Measurements from ENCODE around the gene WDR77.
A peak's percentile ranks its signal among the peaks of the same experiment; 100 is the strongest.

The WDR77 gene

DNA sequence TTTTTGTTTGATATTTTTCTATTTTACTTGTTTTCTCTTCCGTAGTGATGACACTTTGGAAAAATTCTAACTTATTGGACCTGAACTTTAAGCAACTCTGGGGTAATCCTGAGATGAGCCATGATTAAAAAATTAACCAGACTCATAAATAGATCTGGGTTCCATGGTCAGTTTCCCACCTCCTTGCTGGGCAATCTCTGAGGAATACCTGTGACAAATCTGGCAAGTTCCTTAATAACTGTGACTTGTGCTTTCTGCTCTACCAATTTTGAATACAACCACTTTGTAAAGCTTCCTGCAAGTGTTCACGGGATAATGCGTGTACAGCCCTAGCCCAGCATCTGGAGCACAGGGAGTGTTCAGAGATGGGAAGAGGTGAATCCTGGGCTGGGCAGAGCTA, 24.8 kb downstream of the WDR77 start:
- no peak for DNase-seq

DNA sequence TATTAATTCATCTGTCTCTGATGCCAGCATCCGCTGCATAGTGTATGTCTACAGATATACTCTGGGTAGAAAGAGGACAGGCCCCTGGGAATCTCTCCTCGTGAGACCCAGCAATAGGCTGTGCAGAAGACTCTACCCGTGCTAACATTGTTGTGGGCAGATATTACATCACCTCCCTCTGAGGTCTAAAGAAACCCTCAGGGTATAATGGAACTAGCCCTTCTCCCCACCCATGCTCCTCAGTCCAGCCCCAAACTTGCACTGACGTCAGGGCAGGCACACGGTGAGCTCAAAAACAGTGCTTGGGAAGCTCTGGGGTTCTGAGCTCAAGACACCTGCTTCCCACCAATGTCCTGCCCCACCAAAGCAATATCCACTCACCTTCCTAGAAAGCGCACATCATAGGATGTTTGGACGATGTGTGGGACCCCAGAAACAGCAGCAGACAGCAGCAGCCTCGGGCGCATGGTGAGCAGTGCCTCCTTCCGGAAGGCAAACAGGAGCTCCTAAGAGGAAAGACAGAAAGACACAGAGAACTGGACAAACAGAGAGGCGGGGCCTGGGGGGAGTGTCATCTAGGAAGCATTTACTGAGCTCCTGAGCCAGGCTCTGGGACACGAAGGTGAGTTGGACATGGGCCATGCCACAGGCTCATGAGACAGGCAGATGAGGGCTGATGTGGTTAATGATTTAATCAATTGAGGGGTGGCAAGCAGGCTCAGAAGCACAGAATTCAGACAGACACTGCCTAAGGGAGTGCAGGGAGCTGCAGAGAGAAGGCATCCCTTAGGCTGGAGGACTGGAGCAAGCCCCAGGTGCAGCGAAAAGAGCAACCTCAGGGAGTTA, 26.3 kb downstream of the WDR77 start:
- no peak for DNase-seq

DNA sequence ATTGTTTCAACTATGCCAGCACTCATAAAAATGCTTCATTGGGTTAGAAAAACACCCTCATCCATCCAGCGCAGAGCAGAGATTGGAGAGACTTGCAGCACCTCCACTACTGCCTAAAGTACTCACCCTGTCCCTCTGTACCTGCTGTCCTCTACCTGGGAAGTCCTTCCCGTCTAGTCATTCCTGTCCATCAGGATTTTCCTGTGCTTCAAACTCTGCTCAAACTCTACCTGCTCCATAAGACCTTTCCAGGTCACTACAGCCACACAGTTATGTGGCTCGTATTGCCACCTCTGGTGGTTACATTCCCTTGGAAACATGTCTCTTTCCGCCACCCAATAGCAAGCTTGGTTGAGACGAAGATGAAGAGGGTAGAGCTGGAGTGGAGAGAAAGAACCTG, 28.7 kb downstream of the WDR77 start:
- DNase-seq = no peak

DNA sequence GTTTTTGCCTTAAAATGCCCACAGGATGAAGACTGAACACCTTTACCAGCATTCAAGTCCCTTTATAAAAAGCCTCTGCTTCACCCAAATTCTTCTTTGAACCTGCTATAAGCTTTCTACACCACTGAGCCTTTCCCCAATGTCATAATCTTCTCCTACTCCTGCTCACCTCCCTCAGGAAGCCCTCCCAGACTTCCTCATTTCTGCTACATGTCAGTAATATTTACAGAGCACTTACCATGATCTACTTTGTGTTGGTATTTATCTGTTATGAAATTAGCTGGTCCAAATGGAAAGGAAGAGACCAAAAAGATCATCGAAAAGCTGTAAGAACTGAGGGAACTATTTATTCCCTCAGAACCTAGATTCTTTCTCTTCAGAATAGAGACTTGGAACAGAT, 30.0 kb downstream of the WDR77 start:
- DNase-seq = no peak

DNA sequence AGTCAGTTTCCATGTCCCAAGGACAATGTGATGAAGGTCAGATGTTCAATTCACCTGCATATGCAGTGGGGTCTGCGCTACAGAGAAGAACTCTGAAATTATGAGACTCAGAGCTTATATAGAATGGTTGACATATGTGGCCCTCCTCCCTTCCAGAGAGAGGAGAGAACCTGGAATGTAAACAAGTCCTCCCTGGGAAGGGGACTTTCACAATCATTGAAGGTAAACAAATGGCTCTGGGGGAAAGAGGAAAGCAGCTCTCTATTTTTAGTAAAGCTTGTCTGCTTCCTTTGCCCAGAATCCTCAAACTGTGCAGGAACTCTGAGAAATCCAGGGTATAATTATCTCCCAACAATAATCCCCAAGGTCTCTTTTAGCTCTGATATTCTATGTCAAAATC, 31.3 kb downstream of the WDR77 start:
- DNase-seq = no peak

DNA sequence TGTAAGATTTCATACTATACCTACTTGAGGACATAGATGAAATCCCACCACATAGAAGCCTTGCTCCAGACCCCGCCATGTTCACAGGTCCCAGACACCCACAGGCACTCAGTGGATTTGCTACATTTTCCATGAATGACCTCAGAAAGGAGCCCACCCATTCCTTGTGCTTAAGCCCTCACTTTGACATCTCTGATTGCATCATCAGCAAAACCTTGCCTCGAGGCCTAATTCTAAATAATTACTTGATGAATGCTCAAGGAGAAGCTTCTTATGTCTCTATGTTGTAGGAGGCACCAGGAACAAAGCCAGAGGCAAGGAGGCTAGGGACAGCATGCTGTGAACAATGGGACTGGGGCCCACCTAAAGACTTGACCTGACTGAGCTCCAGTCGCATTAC, 33.6 kb downstream of the WDR77 start:
- DNase-seq = no peak

DNA sequence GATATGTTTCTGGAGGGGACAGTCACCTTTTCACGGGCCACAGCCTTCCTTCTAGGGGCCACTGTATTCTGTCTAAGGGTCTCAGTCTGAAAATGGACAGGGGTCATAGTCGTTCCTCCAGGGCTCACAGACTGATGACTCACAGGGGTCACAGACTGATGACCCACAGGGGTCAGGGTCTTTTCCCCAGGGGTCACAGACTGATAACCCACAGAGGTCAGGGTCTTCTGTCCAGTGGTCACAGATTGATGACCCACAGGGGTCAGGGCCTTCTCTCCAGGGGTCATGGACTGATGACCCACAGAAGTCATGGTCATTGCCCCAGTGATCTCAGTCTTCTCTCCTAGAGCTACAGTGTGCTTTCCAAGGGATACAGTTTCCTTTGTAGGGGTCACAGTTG, 34.3 kb downstream of the WDR77 start:
- no peak for DNase-seq

DNA sequence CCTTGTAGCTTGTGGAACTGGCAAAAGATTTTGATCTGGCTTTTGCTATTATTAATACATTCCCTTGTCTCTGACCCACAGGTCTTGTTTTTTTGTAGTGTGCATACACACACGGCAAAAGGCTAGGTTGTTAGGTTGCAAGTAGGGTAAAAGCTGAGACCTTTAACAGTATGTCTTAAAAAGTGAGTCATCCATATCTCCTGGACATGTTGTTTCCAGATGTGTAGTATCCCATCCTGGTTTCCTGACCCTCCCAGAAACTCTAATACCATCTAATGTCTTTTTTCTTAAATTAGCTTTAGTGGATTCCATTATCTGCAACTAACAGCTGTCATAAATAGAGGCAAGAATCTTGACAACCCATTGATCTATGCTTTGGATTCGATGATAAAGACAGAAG, 36.2 kb downstream of the WDR77 start:
- no peak for DNase-seq

DNA sequence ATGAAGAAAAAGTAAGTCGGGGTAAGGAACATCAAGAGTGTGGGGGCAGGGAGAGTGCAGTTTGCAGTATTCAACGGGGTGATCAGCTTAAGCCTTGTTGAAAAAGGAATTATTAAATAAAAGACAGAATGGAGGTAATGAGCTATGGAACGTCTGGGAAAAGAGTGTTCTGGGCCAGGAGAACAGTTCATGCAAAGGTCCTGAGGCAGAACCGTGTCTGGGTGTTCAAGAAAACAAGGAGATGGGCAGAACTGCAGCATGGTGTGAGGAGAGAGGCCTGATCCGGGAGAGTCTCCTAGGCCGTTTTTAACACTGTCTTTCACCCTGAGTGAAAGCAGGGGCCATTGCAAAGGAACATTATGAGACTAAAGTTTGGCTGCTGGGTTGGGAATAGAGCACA, 41.8 kb downstream of the WDR77 start:
- no peak for DNase-seq

DNA sequence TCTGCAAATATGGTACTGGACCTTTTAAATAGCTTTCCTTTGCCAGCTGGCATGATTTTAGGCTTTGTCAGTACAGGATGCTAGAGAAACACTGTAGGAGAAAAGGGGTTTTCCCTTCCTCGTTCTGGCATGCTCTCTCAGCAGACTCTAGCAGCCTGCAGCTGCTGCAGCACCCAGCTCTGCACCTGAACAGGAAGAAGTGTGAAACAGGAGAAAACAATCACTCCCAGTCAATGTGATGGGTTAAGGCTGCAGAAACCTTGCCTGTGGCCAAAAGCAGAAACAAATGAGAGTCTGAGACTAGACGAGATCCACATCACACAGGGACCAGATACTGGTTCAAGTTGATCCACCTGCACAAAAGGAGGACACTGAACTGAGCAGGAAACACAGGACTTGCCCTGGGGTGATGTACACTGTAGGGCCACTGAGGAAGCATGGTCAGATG, 42.7 kb downstream of the WDR77 start:
- DNase-seq = peak; percentile 34

DNA sequence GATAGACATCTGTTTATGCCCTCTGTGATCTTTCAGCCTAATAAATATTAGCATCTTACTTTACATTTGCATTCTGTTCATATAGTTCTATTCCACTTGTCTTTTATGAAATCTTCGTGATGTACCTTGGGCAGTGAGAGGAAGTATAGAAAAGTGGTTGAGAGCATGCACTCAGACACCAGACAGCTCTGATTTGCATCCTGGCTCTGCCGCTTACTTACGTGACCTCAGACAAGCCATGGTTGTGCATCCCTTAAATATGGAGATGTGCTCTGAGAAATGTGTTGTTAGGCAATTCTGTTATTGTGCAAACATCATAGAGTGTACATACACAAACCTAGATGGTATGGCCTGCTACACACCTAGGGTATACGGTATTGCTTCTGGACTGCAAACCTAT, 44.5 kb downstream of the WDR77 start:
- DNase-seq = no peak

DNA sequence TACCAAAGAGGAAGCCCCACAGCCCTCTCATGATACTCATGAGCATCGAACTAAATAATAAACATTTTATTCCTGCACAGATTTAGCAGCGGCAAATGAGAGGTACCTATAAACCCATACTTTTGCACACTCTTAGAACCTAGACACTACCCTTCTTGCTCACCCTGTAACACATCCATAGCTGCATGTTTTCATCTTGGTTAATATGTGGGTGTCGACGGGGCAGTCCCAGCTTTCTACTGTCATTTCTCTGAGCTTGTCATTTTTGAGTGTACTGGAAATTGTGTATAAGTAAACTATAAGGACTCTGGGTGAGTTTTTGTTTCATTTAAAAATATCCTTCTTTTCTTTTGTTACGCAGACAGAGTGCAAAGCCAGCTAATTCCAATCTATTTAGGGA, 47.0 kb downstream of the WDR77 start:
- no peak for DNase-seq

DNA sequence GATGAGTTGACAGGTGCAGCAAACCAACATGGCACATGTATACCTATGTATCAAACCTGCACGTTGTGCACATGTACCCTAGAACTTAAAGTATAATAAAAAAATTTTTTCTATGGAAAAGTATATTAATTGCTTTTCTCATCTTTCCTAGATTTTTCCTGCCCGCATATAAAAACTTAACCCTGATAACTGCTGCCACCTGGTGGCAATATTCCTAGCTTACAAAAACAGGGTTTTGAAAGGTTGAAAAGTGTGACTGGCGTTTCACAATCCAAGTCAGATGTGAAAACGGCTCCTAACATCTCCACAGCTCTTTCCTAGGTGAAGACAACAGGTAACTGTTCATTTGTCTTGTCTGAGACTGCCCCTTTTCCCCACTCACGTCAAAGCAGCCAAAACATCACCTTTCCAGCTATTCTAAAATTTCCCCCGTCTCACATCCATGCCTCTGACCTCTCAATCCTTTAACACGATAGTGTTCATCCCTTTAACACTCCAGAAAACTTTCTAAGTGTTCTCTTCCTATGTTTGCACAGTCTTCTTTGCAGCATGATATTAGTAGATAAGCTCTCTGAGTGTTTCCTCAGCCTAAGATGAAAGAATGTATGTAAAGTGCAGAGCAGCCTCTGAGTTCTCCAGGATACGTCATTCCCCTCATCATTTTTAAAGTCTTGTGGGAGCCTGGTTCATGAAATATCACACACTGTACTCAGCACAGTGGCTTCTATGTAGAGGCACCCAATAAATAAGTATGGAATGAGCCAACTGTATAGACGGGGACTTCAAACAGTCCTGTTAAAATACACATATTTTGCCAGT, 49.1 kb downstream of the WDR77 start:
- DNase-seq = peak; percentile 68

DNA sequence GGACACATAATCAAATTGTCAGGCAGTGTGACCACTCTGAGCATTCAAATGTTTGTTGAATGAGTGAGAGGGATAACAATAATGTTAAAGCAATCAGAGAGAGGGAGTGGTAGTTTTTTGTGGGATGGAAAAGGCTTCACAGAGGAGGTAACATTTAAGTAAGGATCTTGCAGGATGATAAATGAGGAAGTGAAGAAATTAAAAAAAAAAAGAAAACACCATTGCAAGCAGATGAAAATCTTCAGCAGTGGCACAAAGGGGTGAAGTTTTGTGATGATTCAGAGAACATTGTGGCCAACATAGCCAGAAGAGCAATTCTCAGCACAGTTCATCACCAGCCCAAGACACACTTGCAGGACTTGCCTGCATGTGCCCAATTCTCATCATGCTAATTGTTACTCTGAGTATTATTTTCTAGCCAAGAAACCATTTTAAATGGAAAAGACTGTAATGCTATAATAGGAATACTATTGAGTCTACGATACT, 56.6 kb downstream of the WDR77 start:
- DNase-seq = no peak

DNA sequence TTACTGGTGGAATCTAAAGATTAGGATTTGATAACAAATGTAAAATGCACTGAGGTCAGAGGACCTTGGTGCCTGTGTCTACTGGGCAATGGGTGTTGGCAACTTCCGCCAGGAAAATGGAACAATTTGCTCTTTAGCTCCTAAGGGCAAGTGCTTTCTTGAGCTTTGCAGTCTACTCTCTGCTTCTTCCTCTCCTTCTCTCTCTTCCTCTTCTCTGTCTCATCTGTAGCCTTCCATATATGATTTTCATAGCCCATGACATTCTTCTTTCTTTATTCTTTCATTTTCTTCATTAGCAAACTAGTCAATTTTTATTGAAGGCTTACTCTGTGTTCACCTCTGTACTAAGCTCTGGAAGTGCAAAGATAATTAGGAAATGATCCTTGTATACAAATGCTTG, 57.0 kb downstream of the WDR77 start:
- no peak for DNase-seq
